ENCODE results near the gene ARHGAP6. TPM values are rescaled to one million over a fixed set of nuclear protein-coding genes. Genes with fewer than 3 reads are reported as not detected.

Gene ARHGAP6
- total RNA-seq (10 to 100 TPM in 3 of 5 donors, 1 to 10 TPM in 2; 8.5 to 26.4 (median 19.1) TPM), polyA plus RNA-seq (1 to 10 TPM; 2.2 to 6.9 (median 3.9) TPM)
- long read RNA-seq, donor 1: 0 reads
- long read RNA-seq, donor 2: 0 reads
- long read RNA-seq, donor 3: 0 reads
- long read RNA-seq, donor 4: 0 reads
- long read RNA-seq, donor 5: 0 reads
- long read RNA-seq, donor 6, partial matches to known transcripts: 7 of 7 reads
- long read RNA-seq, donor 6, other reads (novel, unspliced or antisense): 0 of 7 reads
- long read RNA-seq, donor 7, partial matches to known transcripts: 0 of 1 reads
- long read RNA-seq, donor 7, other reads (novel, unspliced or antisense): 0 of 1 reads
- long read RNA-seq, donor 8, partial matches to known transcripts: 5 of 5 reads
- long read RNA-seq, donor 8, other reads (novel, unspliced or antisense): 0 of 5 reads
- long read RNA-seq, donor 9: 0 reads
- long read RNA-seq, donor 10: 0 reads

GRCh38 chrX:11665168-11666111, at the start of gene ARHGAP6:
ARHGAP6 (minus strand) TSS chrX:11665920; CDS start chrX:11664828, 1,092 bp downstream.
- TF ChIP-seq EP300 (IDR thresholded peaks at IDR 0.05) (no peak), POLR2AphosphoS5 (IDR thresholded peaks at IDR 0.05) (no peak), POLR2A (IDR thresholded peaks at IDR 0.05) (no peak), CTCF (IDR thresholded peaks at IDR 0.05) (no peak)
- H3K27ac ChIP-seq: peak within 1 kb of the TSS in 4 of 5 donors; percentile 33 to 79 (median 64)
- peaks cover 0 to 37% (median 28%) of the 10 kb centered on the region in 3 donors for H3K27me3 ChIP-seq
- peaks cover 0 to 16% (median 12%) of the 10 kb centered on the region in 4 donors for H3K4me1 ChIP-seq
- intact Hi-C loops (cut with DNase I; ENCODE audit: low total_unique reads): no loop called here
- no peaks in the 10 kb centered on the region for H3K36me3 ChIP-seq
- H3K9me3 ChIP-seq: peaks cover 0 to 17% (median 7%) of the 10 kb centered on the region in 4 donors
- DNase-seq: peak in 1 of 2 donors; percentile 73
- 1 to 30% (median 7%) methylated on average over 13 to 74 of the region's 74 CpGs for WGBS, 5 donors
- peak within 1 kb of the TSS; percentile 46 to 54 (median 50) for H3K4me3 ChIP-seq

GRCh38 chrX:11704725-11705495, 39.2 kb upstream of the ARHGAP6 start:
- H3K27ac ChIP-seq: no peak overlapping the region
- no peak for DNase-seq
- no peaks in the 10 kb centered on the region for H3K9me3 ChIP-seq
- H3K4me1 ChIP-seq: no peaks in the 10 kb centered on the region
- 72 to 85% (median 76%) methylated on average over 8 to 12 of the region's 12 CpGs for WGBS, 5 donors
- no peaks in the 10 kb centered on the region for H3K36me3 ChIP-seq
- intact Hi-C loops (cut with DNase I; ENCODE audit: low total_unique reads): no loop called here
- H3K4me3 ChIP-seq: no peak overlapping the region
- peaks cover 0 to 10% (median 0%) of the 10 kb centered on the region in 3 donors for H3K27me3 ChIP-seq
- TF ChIP-seq CTCF (IDR thresholded peaks at IDR 0.05) (no peak), POLR2AphosphoS5 (IDR thresholded peaks at IDR 0.05) (no peak)

GRCh38 chrX:11703855-11704254, 38.1 kb upstream of the ARHGAP6 start:
- TF ChIP-seq POLR2AphosphoS5 (IDR thresholded peaks at IDR 0.05): no peak
- TF ChIP-seq CTCF (IDR thresholded peaks at IDR 0.05): no peak
- TF ChIP-seq POLR2A (IDR thresholded peaks at IDR 0.05): no peak
- TF ChIP-seq EP300 (IDR thresholded peaks at IDR 0.05): no peak
- Histone ChIP-seq H3K36me3 (no peaks in the 10 kb centered on the region), H3K4me1 (no peaks in the 10 kb centered on the region), H3K4me3 (no peak overlapping the region), H3K27me3 (peaks cover 0 to 10% (median 0%) of the 10 kb centered on the region in 3 donors), H3K9me3 (no peaks in the 10 kb centered on the region), H3K27ac (no peak overlapping the region)
- DNase-seq: no peak
- 87 to 98% (median 91%) methylated on average over 7 to 10 of the region's 10 CpGs for WGBS, 5 donors
- intact Hi-C loops (cut with DNase I; ENCODE audit: low total_unique reads): no loop called here
